Measurements from ENCODE around the gene STPG1. TPM values are rescaled to one million over a fixed set of nuclear protein-coding genes. Genes with fewer than 3 reads are reported as not detected.

Gene STPG1
- total RNA-seq, 2 donors from 2014 or later, result 4.6 to 6.6 TPM

GRCh38 chr1:24383381-24383940 lies 30.1 kb downstream of the STPG1 start:
- intact Hi-C loops (cut with DNase I), result no loop called here
- no peak for DNase-seq
- ATAC-seq, result no peak

GRCh38 chr1:24382165-24382577 lies 31.4 kb downstream of the STPG1 start:
- no peak for ATAC-seq
- intact Hi-C loops (cut with DNase I), result no loop called here
- DNase-seq, result no peak

- intact Hi-C loops (cut with DNase I), result no loop called here
- DNase-seq, result no peak
- no peak for ATAC-seq
These were observed 32.3 kb downstream of the STPG1 start for GRCh38 chr1:24381256-24381655.

- ATAC-seq (no peak), DNase-seq (no peak)
- intact Hi-C loops (cut with DNase I), result no loop called here
These were observed 33.1 kb downstream of the STPG1 start for GRCh38 chr1:24380508-24380907.

GRCh38 chr1:24379733-24380315 lies 33.8 kb downstream of the STPG1 start:
- intact Hi-C loops (cut with DNase I), result no loop called here
- ATAC-seq (peak in 1 of 2 donors; percentile 25), DNase-seq (no peak)

GRCh38 chr1:24374891-24375786 lies 38.4 kb downstream of the STPG1 start:
- DNase-seq (no peak), ATAC-seq (no peak)
- intact Hi-C loops (cut with DNase I), result no loop called here

- DNase-seq, result no peak
- ATAC-seq, result no peak
- intact Hi-C loops (cut with DNase I), result no loop called here
These were observed 39.9 kb downstream of the STPG1 start for GRCh38 chr1:24373710-24374109.

- no peak for ATAC-seq
- intact Hi-C loops (cut with DNase I), result no loop called here
- no peak for DNase-seq
These were observed 40.5 kb downstream of the STPG1 start for GRCh38 chr1:24373044-24373443.

- intact Hi-C loops (cut with DNase I), result no loop called here
- no peak for ATAC-seq
- DNase-seq, result no peak
These were observed 43.8 kb downstream of the STPG1 start for GRCh38 chr1:24369801-24370200.

GRCh38 chr1:24369199-24369598 lies 44.4 kb downstream of the STPG1 start:
- ATAC-seq (peak; percentile 44 to 88), DNase-seq (peak; percentile 35)
- intact Hi-C loops (cut with DNase I), result no loop called here

- intact Hi-C loops (cut with DNase I), result no loop called here
- ATAC-seq, result no peak
These were observed 46.9 kb downstream of the STPG1 start for GRCh38 chr1:24366707-24367106.

GRCh38 chr1:24364975-24365678 lies 48.5 kb downstream of the STPG1 start:
- ATAC-seq (peak in 1 of 2 donors; percentile 79), DNase-seq (no peak)
- intact Hi-C loops (cut with DNase I), result no loop called here

More at GRCh38 chr1:24366707-24367106, 46.9 kb downstream of the STPG1 start:
- no peak for DNase-seq

GRCh38 chr1:24364605-24364974 lies 49.0 kb downstream of the STPG1 start:
- intact Hi-C loops (cut with DNase I), result no loop called here

GRCh38 chr1:24363994-24364393 lies 49.6 kb downstream of the STPG1 start:
- ATAC-seq, result no peak
- intact Hi-C loops (cut with DNase I), result no loop called here

More at GRCh38 chr1:24364605-24364974, 49.0 kb downstream of the STPG1 start:
- DNase-seq (no peak), ATAC-seq (no peak)

GRCh38 chr1:24362982-24363614 lies 50.5 kb downstream of the STPG1 start:
- intact Hi-C loops (cut with DNase I), result no loop called here

More at GRCh38 chr1:24363994-24364393, 49.6 kb downstream of the STPG1 start:
- no peak for DNase-seq

GRCh38 chr1:24362396-24362795 lies 51.2 kb downstream of the STPG1 start:
- intact Hi-C loops (cut with DNase I), result no loop called here

More at GRCh38 chr1:24362982-24363614, 50.5 kb downstream of the STPG1 start:
- peak in 1 of 2 donors; percentile 90 for ATAC-seq
- peak; percentile 31 for DNase-seq

GRCh38 chr1:24361811-24362210 lies 51.8 kb downstream of the STPG1 start:
- no peak for ATAC-seq
- intact Hi-C loops (cut with DNase I), result no loop called here
- no peak for DNase-seq

More at GRCh38 chr1:24362396-24362795, 51.2 kb downstream of the STPG1 start:
- no peak for DNase-seq
- no peak for ATAC-seq

GRCh38 chr1:24360681-24361080 lies 52.9 kb downstream of the STPG1 start:
- ATAC-seq, result no peak
- intact Hi-C loops (cut with DNase I), result no loop called here
- no peak for DNase-seq

GRCh38 chr1:24357038-24357437 lies 56.5 kb downstream of the STPG1 start:
- DNase-seq (no peak), ATAC-seq (no peak)
- intact Hi-C loops (cut with DNase I), result no loop called here

Measured in left cardiac atrium (tissue), 4 donors.